ENCODE results near the gene SUPT20H.

SUPT20H gene

GRCh38 chr13:37058910-37059847, at the start of gene SUPT20H:
SUPT20H (minus strand) TSS chr13:37059688; CDS start chr13:37051490, 8,198 bp downstream.
- peak; percentile 89 to 94 for DNase-seq (ENCODE audit: extremely low read depth in 1 of 2, low read depth in 1 of 2)

- no peak for DNase-seq (ENCODE audit: extremely low read depth in 1 of 2, low read depth in 1 of 2)
Measured at GRCh38 chr13:37109051-37109678, 49.7 kb upstream of the SUPT20H start.

- no peak for DNase-seq (ENCODE audit: extremely low read depth in 1 of 2, low read depth in 1 of 2)
Measured at GRCh38 chr13:37107868-37108267, 48.4 kb upstream of the SUPT20H start.

GRCh38 chr13:37107456-37107855, 48.0 kb upstream of the SUPT20H start:
- DNase-seq (ENCODE audit: extremely low read depth in 1 of 2, low read depth in 1 of 2), result no peak

GRCh38 chr13:37106642-37107041, 47.2 kb upstream of the SUPT20H start:
- DNase-seq (ENCODE audit: extremely low read depth in 1 of 2, low read depth in 1 of 2), result no peak

- no peak for DNase-seq (ENCODE audit: extremely low read depth in 1 of 2, low read depth in 1 of 2)
Measured at GRCh38 chr13:37105251-37105714, 45.8 kb upstream of the SUPT20H start, which contains the start of gene CSNK1A1L. CSNK1A1L (minus strand) TSS chr13:37105664; CDS start chr13:37105256, 408 bp downstream.

GRCh38 chr13:37102896-37103295, 43.4 kb upstream of the SUPT20H start:
- DNase-seq (ENCODE audit: extremely low read depth in 1 of 2, low read depth in 1 of 2), result no peak

- DNase-seq (ENCODE audit: extremely low read depth in 1 of 2, low read depth in 1 of 2), result no peak
Measured at GRCh38 chr13:37101201-37101600, 41.7 kb upstream of the SUPT20H start.

GRCh38 chr13:37100731-37101130, 41.2 kb upstream of the SUPT20H start:
- no peak for DNase-seq (ENCODE audit: extremely low read depth in 1 of 2, low read depth in 1 of 2)

- DNase-seq (ENCODE audit: extremely low read depth in 1 of 2, low read depth in 1 of 2), result no peak
Measured at GRCh38 chr13:37097076-37097475, 37.6 kb upstream of the SUPT20H start.

- DNase-seq (ENCODE audit: extremely low read depth in 1 of 2, low read depth in 1 of 2), result no peak
Measured at GRCh38 chr13:37094840-37095239, 35.4 kb upstream of the SUPT20H start.

- DNase-seq (ENCODE audit: extremely low read depth in 1 of 2, low read depth in 1 of 2), result no peak
Measured at GRCh38 chr13:37094099-37094498, 34.6 kb upstream of the SUPT20H start.

GRCh38 chr13:37091835-37092234, 32.3 kb upstream of the SUPT20H start:
- no peak for DNase-seq (ENCODE audit: extremely low read depth in 1 of 2, low read depth in 1 of 2)

- DNase-seq (ENCODE audit: extremely low read depth in 1 of 2, low read depth in 1 of 2), result no peak
Measured at GRCh38 chr13:37090912-37091311, 31.4 kb upstream of the SUPT20H start.

GRCh38 chr13:37089495-37089894, 30.0 kb upstream of the SUPT20H start:
- no peak for DNase-seq (ENCODE audit: extremely low read depth in 1 of 2, low read depth in 1 of 2)

- DNase-seq (ENCODE audit: extremely low read depth in 1 of 2, low read depth in 1 of 2), result no peak
Measured at GRCh38 chr13:37087486-37087885, 28.0 kb upstream of the SUPT20H start.

- no peak for DNase-seq (ENCODE audit: extremely low read depth in 1 of 2, low read depth in 1 of 2)
Measured at GRCh38 chr13:37085606-37086005, 26.1 kb upstream of the SUPT20H start.

- no peak for DNase-seq (ENCODE audit: extremely low read depth in 1 of 2, low read depth in 1 of 2)
Measured at GRCh38 chr13:37076818-37077217, 17.3 kb upstream of the SUPT20H start.

GRCh38 chr13:37075164-37075563, 15.7 kb upstream of the SUPT20H start:
- no peak for DNase-seq (ENCODE audit: extremely low read depth in 1 of 2, low read depth in 1 of 2)

- DNase-seq (ENCODE audit: extremely low read depth in 1 of 2, low read depth in 1 of 2), result no peak
Measured at GRCh38 chr13:37074703-37075102, 15.2 kb upstream of the SUPT20H start.

GRCh38 chr13:37072024-37072423, 12.5 kb upstream of the SUPT20H start:
- no peak for DNase-seq (ENCODE audit: extremely low read depth in 1 of 2, low read depth in 1 of 2)

- no peak for DNase-seq (ENCODE audit: extremely low read depth in 1 of 2, low read depth in 1 of 2)
Measured at GRCh38 chr13:37070956-37071355, 11.5 kb upstream of the SUPT20H start.

Data from stimulated activated CD8-positive, alpha-beta memory T cell treated with anti-CD3 and anti-CD28 coated beads, Interleukin-7, amount 100 ng/mL, for 48 hours (primary cell).